Large intestine (tissue), 3 donors: Measurements from ENCODE around the gene MIR17HG. TPM values are rescaled to one million over a fixed set of nuclear protein-coding genes. Genes with fewer than 3 reads are reported as not detected.

Experiments
- DNase-seq, 2 donors: peaks; one replicate each; pipeline versions ENCODE4 v3.0.0 to v3.0.0-alpha.2; 2013
- H3K27ac ChIP-seq: one replicate; pipeline ENCODE4 v1.5.1; 2013; ENCODE audit warnings: low read length
- H3K27me3 ChIP-seq: 2 replicates; pipeline ENCODE4 v1.6.1; 2013; ENCODE audit warnings: low read length; ENCODE audit not compliant: control insufficient read depth, insufficient read depth
- H3K36me3 ChIP-seq: 2 replicates; pipeline ENCODE4 v1.6.1; 2013; ENCODE audit warnings: low read length; ENCODE audit not compliant: control insufficient read depth, insufficient read depth
- H3K4me1 ChIP-seq: one replicate; pipeline ENCODE4 v1.6.1; 2013; ENCODE audit warnings: low read length; ENCODE audit not compliant: control insufficient read depth, insufficient read depth
- H3K4me3 ChIP-seq: one replicate; pipeline ENCODE4 v1.5.1; 2013; ENCODE audit warnings: low read length
- H3K9me3 ChIP-seq: one replicate; pipeline ENCODE4 v1.6.1; 2013; ENCODE audit warnings: mild to moderate bottlenecking, low read depth, low read length, moderate library complexity; ENCODE audit not compliant: control insufficient read depth
- whole genome bisulfite sequencing: methylation state at CpG from one replicate; pipeline ENCODE4 v1.1.5; 2013; ENCODE audit warnings: low lambda C conversion rate; ENCODE audit not compliant: insufficient coverage; 5-methylcytosine and 5-hydroxymethylcytosine counted together
- polyA plus RNA-seq: library from polyadenylated mRNA; unstranded; fragments of 120-200 nt; gene quantifications from one replicate; pipeline ENCODE4 v1.2.1, GENCODE V29; 2013

MIR17HG gene
- polyA plus RNA-seq, 1 donor: 8.9 TPM

DNA sequence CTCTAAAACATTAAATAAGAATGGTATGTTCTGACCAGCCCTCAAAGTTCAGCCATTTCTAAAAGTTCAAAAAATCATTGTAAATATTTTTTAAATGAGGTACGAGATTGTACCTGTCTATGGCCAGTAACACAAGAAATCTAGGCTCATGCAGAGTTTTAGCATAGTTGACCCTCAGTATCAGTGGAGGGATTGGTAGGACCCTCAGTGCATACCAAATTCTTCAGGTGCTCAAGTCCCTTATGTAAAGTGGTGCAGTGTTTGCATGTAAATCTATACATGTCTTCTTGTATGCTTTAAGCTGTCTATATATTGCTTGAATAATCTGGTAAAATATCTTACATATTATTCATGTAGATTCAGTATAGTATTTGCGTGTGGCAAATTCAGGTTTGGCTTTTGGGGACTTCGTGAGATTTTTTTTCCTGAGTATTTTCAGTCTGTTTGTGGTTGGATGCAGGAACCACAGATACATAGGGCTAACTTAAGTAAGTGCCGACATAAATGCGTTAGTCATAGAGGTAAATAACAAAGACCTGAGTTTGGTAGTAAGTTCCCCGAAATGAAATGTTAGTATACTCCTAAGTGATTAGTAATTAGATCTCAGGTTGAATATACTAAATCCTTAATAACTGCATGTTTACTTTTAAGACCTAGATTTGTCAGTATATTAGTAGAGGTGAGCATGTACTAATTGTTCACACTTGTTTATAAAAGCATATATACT, 7.8 kb downstream of the MIR17HG start:
- H3K36me3 ChIP-seq: peaks cover 30% of the 10 kb centered on the region

DNA sequence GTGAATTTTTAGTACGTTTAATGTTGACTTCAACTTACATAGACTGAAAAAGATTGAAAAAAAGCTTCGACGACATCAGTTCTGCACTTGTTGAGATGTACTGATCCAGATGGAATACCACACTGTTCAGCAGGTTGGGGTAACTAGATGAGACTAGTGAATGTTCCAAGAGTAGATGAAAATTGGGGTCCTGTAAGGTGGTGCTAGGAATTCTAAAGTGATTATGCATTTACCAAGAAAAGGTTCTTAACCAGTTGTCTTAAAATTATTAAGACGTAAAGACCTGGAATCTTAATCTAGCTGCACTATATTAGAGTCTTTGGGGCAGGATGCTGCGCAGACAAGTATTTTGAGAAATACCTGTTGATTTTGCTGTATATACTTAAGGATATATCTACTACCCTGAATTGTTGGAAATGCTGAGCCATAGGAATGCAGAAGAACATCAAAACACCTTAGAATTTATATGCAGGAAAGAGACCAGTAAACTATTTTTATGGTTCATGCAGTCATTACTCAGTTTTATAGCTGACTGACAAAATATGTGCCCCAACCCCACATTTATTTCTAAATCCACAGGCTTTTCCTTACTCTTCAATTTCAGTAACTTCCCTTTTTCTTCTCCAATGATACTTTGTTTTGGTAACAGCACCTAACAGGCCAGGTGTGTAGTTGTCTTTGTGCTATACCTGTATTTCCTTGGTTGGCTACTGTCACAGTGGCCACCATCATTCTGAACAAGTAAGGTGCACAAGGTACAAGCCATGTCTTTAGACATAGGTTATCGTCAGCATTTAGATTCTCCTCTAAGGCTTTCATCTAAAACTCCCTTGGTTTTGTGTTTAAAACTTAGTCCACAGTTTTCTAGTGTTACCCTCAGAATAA, 8.6 kb downstream of the MIR17HG start:
- Histone ChIP-seq H3K4me1 (peaks cover 7% of the 10 kb centered on the region), H3K4me3 (no peak overlapping the region), H3K27ac (no peak overlapping the region), H3K9me3 (no peaks in the 10 kb centered on the region), H3K36me3 (peaks cover 23% of the 10 kb centered on the region), H3K27me3 (no peaks in the 10 kb centered on the region)
- WGBS: 86% methylated on average over 2 of the region's 6 CpGs
- no peak for DNase-seq

More for the DNA sequence above, 7.8 kb downstream of the MIR17HG start:
- 100% methylated on average over 1 of the region's 6 CpGs for WGBS
- Histone ChIP-seq H3K27ac (no peak overlapping the region), H3K4me3 (no peak overlapping the region), H3K27me3 (no peaks in the 10 kb centered on the region), H3K9me3 (no peaks in the 10 kb centered on the region), H3K4me1 (peaks cover 14% of the 10 kb centered on the region)
- DNase-seq: no peak

DNA sequence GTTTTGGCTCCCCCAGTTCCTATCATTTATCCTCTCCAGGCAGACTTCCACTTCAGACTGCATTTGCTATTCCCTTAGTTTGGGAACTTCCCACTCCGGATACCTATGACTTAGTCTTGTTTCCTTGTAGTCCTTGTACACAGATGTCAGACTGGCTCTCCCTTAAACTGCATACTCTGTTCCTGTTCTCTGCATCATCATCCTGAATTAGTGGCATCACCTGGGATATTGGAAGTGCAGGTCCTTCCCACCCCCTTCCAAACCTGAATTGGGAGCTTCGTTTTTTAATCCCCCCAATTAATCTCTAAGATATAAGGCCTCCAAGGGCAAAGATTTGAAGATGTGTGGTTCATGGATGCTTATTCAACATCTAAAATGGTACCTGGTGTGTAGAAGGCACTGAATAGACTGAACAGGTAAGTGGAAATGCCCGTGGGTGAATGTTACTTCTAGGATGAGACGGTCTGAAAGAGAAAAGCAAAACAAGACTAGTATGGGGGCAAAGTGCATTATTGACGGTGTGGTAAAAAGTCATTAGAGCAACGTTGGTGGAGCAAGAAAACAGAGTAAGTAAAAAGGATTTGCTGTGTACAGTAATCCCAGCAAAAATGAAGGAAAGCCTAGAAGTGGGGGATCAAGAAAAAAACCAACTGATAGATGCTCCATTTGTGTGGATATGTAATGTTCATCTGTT, 9.6 kb downstream of the MIR17HG start:
- Histone ChIP-seq H3K4me1 (peaks cover 4% of the 10 kb centered on the region), H3K27me3 (no peaks in the 10 kb centered on the region), H3K4me3 (no peak overlapping the region), H3K9me3 (no peaks in the 10 kb centered on the region), H3K27ac (no peak overlapping the region), H3K36me3 (peaks cover 20% of the 10 kb centered on the region)
- peak in 1 of 2 donors; percentile 41 for DNase-seq
- WGBS: 50% methylated on average over 5 of the region's 6 CpGs

DNA sequence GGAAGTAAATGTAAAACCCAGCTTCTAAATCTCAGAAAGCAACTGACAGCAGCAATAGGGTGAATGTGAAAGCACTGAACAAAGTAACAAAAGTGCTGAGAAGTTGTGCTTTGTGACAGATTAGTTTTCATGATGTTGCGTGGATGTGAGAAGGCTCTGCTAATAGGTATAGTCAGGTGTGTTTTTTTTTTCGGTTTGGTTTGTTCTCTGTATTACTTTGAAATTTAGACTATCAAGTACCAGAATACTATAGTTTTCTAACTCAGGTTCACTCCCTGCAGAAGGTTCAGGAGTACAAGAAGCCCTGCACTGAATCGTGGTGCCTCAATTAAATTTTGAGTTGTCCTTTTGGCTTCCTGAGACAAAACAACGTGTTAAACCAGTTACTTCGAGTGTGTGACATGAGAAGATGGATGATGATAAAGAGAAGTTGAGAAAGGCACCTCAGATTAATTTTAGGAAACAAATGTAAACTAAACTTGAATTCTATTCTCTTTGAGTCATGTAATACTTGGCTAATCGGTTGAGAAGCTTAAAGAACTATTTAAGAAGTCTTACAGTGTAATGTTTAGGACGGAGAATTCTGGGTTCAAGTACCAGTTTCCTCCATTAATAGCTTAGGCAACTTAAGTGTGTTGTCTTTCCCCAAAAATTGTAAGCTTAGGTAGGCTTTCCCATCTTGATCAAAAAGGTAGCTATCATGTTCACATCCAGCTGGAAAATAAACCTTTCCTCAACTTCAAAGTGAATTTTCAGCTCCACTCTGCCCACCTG, 10.3 kb downstream of the MIR17HG start:
- H3K36me3 ChIP-seq: peaks cover 17% of the 10 kb centered on the region
- no peak for DNase-seq
- no peak overlapping the region for H3K4me3 ChIP-seq
- WGBS: 23% methylated on average over 2 of the region's 7 CpGs
- no peak overlapping the region for H3K27ac ChIP-seq
- no peaks in the 10 kb centered on the region for H3K9me3 ChIP-seq
- no peaks in the 10 kb centered on the region for H3K27me3 ChIP-seq
- peaks cover 4% of the 10 kb centered on the region for H3K4me1 ChIP-seq

DNA sequence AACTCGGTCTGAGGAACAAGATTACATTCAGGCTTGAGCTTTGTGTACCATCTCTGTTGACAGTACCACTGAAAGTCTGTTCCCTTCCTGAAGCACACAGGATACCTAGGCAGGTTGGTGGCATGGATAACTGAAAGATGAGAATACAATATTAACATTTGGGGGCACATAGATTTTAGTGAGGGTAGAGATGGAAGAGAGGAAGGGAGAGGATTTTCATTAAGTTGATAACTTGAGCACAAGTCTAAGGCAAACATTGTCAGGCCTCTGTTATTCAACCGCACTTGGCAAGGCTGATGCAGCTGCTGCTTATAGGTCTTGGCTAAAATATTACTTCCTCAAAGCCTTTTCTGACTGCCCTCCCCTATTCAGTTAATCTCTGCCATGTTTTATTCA, 10.9 kb downstream of the MIR17HG start:
- Histone ChIP-seq H3K36me3 (peaks cover 15% of the 10 kb centered on the region), H3K27me3 (no peaks in the 10 kb centered on the region), H3K9me3 (no peaks in the 10 kb centered on the region), H3K4me3 (no peak overlapping the region), H3K4me1 (peaks cover 4% of the 10 kb centered on the region), H3K27ac (no peak overlapping the region)
- DNase-seq: no peak
- WGBS: no CpG with 5 or more reads among the region's 2 CpGs

DNA sequence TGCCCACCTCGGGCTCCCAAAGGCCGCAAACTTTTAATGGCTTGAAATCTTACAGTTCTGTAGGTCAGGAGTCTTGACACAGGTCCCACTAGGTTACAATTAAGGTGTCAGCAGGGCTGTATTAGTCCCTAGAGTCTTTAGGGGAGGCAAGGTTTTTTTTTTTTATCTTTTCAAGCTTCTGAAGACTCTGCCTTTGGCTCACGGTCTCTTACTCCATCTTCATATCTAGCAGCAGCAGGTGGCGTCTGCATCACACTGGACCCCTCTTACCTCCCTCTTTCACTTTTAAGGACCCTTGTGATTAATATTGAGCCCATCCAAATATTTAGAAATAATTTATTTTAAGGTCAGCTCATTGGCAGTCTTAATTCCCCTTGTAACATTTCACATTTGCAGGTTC, 11.6 kb downstream of the MIR17HG start:
- no peaks in the 10 kb centered on the region for H3K27me3 ChIP-seq
- DNase-seq: no peak
- H3K36me3 ChIP-seq: peaks cover 12% of the 10 kb centered on the region
- H3K27ac ChIP-seq: no peak overlapping the region
- no peaks in the 10 kb centered on the region for H3K9me3 ChIP-seq
- H3K4me3 ChIP-seq: no peak overlapping the region
- 82% methylated on average over 2 of the region's 4 CpGs for WGBS
- H3K4me1 ChIP-seq: no peaks in the 10 kb centered on the region

DNA sequence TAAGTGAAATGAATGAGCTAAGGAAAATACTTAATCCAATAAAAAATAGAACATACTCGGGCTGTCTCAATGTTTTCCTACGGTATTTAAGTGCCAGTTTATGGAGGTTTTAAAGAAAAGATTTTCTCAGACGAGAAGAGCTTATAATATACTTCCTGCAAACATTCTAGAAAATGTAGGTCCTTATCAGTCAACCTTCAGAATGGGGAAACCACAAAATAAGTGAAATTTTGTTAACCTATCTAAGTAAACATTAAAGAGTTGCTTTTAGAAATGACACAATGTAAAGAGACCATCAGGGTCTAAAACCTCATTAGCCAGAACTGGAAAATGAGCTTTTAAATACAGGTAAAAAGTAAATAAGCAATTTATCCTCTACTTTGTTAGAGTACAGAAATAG, 12.1 kb downstream of the MIR17HG start:
- H3K27ac ChIP-seq: no peak overlapping the region
- no peak overlapping the region for H3K4me3 ChIP-seq
- no peaks in the 10 kb centered on the region for H3K27me3 ChIP-seq
- peaks cover 10% of the 10 kb centered on the region for H3K36me3 ChIP-seq
- no peaks in the 10 kb centered on the region for H3K4me1 ChIP-seq
- 61% methylated on average over 3 of the region's 3 CpGs for WGBS
- no peak for DNase-seq
- H3K9me3 ChIP-seq: no peaks in the 10 kb centered on the region

DNA sequence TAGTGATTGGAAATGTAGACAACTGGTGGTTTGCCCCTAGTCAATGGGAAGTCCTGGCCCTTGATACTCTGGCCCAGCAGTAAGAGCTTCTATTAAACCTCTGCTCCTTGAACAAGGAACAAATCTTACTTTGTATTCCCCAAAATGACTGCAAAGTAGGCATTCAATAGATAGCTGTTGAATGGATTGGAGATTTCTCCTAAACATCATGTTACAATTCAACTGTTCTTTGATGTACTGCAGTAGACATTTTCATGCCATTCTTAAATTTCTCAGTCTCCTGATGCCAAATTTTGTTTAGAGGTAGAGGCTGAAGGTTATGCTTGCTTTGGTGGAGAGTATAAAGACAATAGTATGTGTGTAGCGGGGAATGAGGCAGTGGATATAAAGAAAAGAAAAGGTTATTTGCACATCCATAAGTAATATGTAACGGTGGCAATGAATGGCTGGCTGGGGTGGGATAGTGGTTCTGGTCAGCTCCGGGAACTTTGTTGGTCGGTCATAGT, 12.8 kb downstream of the MIR17HG start:
- Histone ChIP-seq H3K27me3 (no peaks in the 10 kb centered on the region), H3K4me3 (no peak overlapping the region), H3K27ac (no peak overlapping the region), H3K9me3 (no peaks in the 10 kb centered on the region), H3K36me3 (peaks cover 4% of the 10 kb centered on the region), H3K4me1 (no peaks in the 10 kb centered on the region)
- 100% methylated on average over 1 of the region's 4 CpGs for WGBS
- DNase-seq: no peak

DNA sequence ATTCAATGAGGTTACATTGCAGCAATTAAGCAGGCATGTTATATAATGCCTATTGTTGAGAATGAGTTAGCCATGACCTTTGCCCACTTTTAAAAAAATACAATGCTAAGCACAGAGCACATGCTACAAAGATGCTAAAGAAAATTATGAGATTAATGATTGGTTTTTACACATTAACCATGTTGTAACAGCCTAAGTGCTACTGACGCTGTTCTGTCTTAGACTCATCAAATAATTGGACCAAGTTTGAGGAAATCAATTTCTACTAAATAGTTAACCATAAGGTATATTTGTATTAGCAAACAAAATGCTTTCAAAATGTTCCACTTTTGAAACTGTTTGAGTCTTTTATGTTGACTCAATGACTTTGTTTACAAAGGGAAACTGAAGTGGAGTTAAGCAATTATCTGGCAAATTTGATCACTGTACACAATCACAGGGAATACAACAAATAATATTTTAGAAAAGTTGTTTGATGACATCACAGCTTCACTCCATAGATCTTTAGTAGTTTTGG, 14.3 kb downstream of the MIR17HG start:
- no peaks in the 10 kb centered on the region for H3K4me1 ChIP-seq
- WGBS: 0% methylated on average over 1 of the region's 1 CpG
- H3K9me3 ChIP-seq: no peaks in the 10 kb centered on the region
- no peak overlapping the region for H3K4me3 ChIP-seq
- no peaks in the 10 kb centered on the region for H3K27me3 ChIP-seq
- H3K27ac ChIP-seq: no peak overlapping the region
- peak in 1 of 2 donors; percentile 44 for DNase-seq
- H3K36me3 ChIP-seq: no peaks in the 10 kb centered on the region
